ENCODE measurements around the gene TSHZ1.
"Not testable (repeated sequence)": the region's sequence is repeated elsewhere in the genome, so short reads cannot be mapped to it uniquely, and the experiment has no call there.

The TSHZ1 gene

GRCh38 chr18:75183524-75183923, 27.1 kb upstream of the TSHZ1 start:
- DNase-seq: no peak

- no peak for DNase-seq
Observed at GRCh38 chr18:75183973-75184493, 26.6 kb upstream of the TSHZ1 start.

GRCh38 chr18:75185460-75185859, 25.1 kb upstream of the TSHZ1 start:
- DNase-seq: no peak

- not testable (repeated sequence) for DNase-seq
Observed at GRCh38 chr18:75187702-75188101, 22.9 kb upstream of the TSHZ1 start.

GRCh38 chr18:75189696-75190095, 20.9 kb upstream of the TSHZ1 start:
- DNase-seq: no peak

- no peak for DNase-seq
Observed at GRCh38 chr18:75192899-75193298, 17.7 kb upstream of the TSHZ1 start.

GRCh38 chr18:75198036-75198435, 12.6 kb upstream of the TSHZ1 start:
- DNase-seq: no peak

- DNase-seq: no peak
Observed at GRCh38 chr18:75199327-75199726, 11.3 kb upstream of the TSHZ1 start.

GRCh38 chr18:75200071-75200470, 10.5 kb upstream of the TSHZ1 start:
- DNase-seq: no peak

- DNase-seq: no peak
Observed at GRCh38 chr18:75200605-75201280, 9.9 kb upstream of the TSHZ1 start.

GRCh38 chr18:75201282-75202270, 9.0 kb upstream of the TSHZ1 start:
- DNase-seq: no peak

GRCh38 chr18:75202696-75203365, 7.8 kb upstream of the TSHZ1 start:
- DNase-seq: no peak

GRCh38 chr18:75203416-75204268, 7.0 kb upstream of the TSHZ1 start:
- DNase-seq: no peak

GRCh38 chr18:75204269-75204731, 6.3 kb upstream of the TSHZ1 start:
- no peak for DNase-seq

GRCh38 chr18:75204732-75205513, 5.7 kb upstream of the TSHZ1 start:
- DNase-seq: no peak

- no peak for DNase-seq
Observed at GRCh38 chr18:75205514-75206132, 5.0 kb upstream of the TSHZ1 start.

GRCh38 chr18:75206452-75207309, 3.9 kb upstream of the TSHZ1 start:
- DNase-seq: no peak

- DNase-seq: peak; percentile 51
Observed at GRCh38 chr18:75207310-75208154, 3.1 kb upstream of the TSHZ1 start.
